Lung (tissue), 12 donors: ENCODE results near the gene SNTN. TPM values are rescaled to one million over a fixed set of nuclear protein-coding genes. Genes with fewer than 3 reads are reported as not detected.

Source experiments
- ATAC-seq: fragments of 200-7000 bp; cut with Tn5 transposase; one replicate; pipeline ENCODE4 v1.9.1; 2020; ENCODE audit warnings: moderate number of reproducible peaks; ENCODE audit not compliant: insufficient read depth, low FRiP score
- DNase-seq, 3 donors: peaks; one replicate each; pipeline ENCODE4 v3.0.0-alpha.2; 2013 to 2017
- H3K27ac ChIP-seq, 2 donors: one replicate each; pipeline ENCODE4 v1.5.1; 2013; ENCODE audit warnings: mild to moderate bottlenecking in 2 of 2, moderate library complexity in 2 of 2, control low read depth in 1 of 2, inconsistent platforms in 1 of 2, low read depth in 1 of 2, low read length in 1 of 2
- H3K27me3 ChIP-seq, 3 donors: one replicate each; pipeline ENCODE4 v1.5.1; 2013; ENCODE audit warnings: low read length in 2 of 3; ENCODE audit not compliant: control insufficient read depth in 3 of 3, insufficient read depth in 3 of 3
- H3K36me3 ChIP-seq, 4 donors: one replicate each; pipeline ENCODE4 v1.5.1; 2013; ENCODE audit warnings: low read length in 4 of 4, mild to moderate bottlenecking in 1 of 4, moderate library complexity in 1 of 4; ENCODE audit not compliant: control insufficient read depth in 4 of 4, insufficient read depth in 4 of 4
- H3K4me1 ChIP-seq, 5 donors: one replicate each; pipeline ENCODE4 v1.5.1; 2013; ENCODE audit warnings: low read length in 5 of 5, mild to moderate bottlenecking in 2 of 5, moderate library complexity in 1 of 5; ENCODE audit not compliant: control insufficient read depth in 5 of 5, insufficient read depth in 5 of 5
- H3K4me3 ChIP-seq: one replicate; pipeline ENCODE4 v1.5.1; 2013; ENCODE audit warnings: mild to moderate bottlenecking, control low read depth, moderate library complexity
- H3K9ac ChIP-seq, 2 donors: one replicate each; pipeline ENCODE4 v1.5.1; 2013; ENCODE audit warnings: low read length in 2 of 2, control low read depth in 1 of 2; ENCODE audit not compliant: insufficient read depth in 1 of 2
- H3K9me3 ChIP-seq, 4 donors: one replicate each; pipeline ENCODE4 v1.5.1; 2013; ENCODE audit warnings: low read length in 3 of 4, mild to moderate bottlenecking in 1 of 4, moderate library complexity in 1 of 4; ENCODE audit not compliant: control insufficient read depth in 4 of 4, insufficient read depth in 3 of 4
- CTCF ChIP-seq: IDR thresholded peaks from 2 replicates; pipeline ENCODE4 v1.5.1; 2012; ENCODE audit warnings: mild to moderate bottlenecking; ENCODE audit errors: control extremely low read depth, extremely low read depth
- WGBS, 2 donors: extraction: QIAGEN DNeasy Blood & Tissue Kit; methylation state at CpG; one replicate each; pipeline ENCODE4 v1.1.7; 2013; 5-methylcytosine and 5-hydroxymethylcytosine counted together
- polyA plus RNA-seq, 2 donors: library from polyadenylated mRNA; stranded (reverse); fragments of 200-250 nt; gene quantifications; one replicate each; pipeline ENCODE4 v1.2.1, GENCODE V29; 2013
- total RNA-seq, 2 donors: library from RNA; depleted of rRNA in 1 of 2; stranded (reverse); fragments of >200 nt in 1 of 2; gene quantifications; one replicate each; pipeline ENCODE4 v1.2.1, GENCODE V29; 2014 to 2021
- donor health status: control.
- donor health status: control.
- donor health status: Bipolar disorder and iron deficiency.
- donor health status: healthy.
- donor health status: DM: yes; HTN: yes; CAD: no.

Gene SNTN
- total and polyA plus RNA-seq, 4 donors: 20.1 to 51.0 (median 32.3) TPM

- TF ChIP-seq CTCF: no peak
- Histone ChIP-seq H3K36me3 (no peaks in the 10 kb centered on the region), H3K4me3 (no peak overlapping the region), H3K4me1 (peaks cover 0 to 2% (median 0%) of the 10 kb centered on the region in 5 donors), H3K27ac (no peak overlapping the region), H3K9ac (no peak overlapping the region), H3K9me3 (no peaks in the 10 kb centered on the region), H3K27me3 (no peaks in the 10 kb centered on the region)
- DNase-seq: no peak
- WGBS, 2 donors: 92% methylated on average over 3 of the region's 3 CpGs
- ATAC-seq: no peak
These were observed 20.6 kb downstream of the SNTN start for GRCh38 chr3:63673111-63673510.

GRCh38 chr3:63674586-63674985 lies 22.1 kb downstream of the SNTN start:
- peaks cover 0 to 2% (median 0%) of the 10 kb centered on the region in 5 donors for H3K4me1 ChIP-seq
- no peak for ATAC-seq

GRCh38 chr3:63679186-63679585 lies 26.7 kb downstream of the SNTN start:
- WGBS, 2 donors: 82 to 87% methylated on average over 1 of the region's 1 CpG
- no peaks in the 10 kb centered on the region for H3K36me3 ChIP-seq
- no peak overlapping the region for H3K4me3 ChIP-seq
- no peak overlapping the region for H3K27ac ChIP-seq
- H3K4me1 ChIP-seq: peaks cover 0 to 2% (median 0%) of the 10 kb centered on the region in 5 donors
- no peak for TF ChIP-seq CTCF
- no peaks in the 10 kb centered on the region for H3K27me3 ChIP-seq
- ATAC-seq (no peak), DNase-seq (no peak)
- no peaks in the 10 kb centered on the region for H3K9me3 ChIP-seq
- no peak overlapping the region for H3K9ac ChIP-seq

More at GRCh38 chr3:63674586-63674985, 22.1 kb downstream of the SNTN start:
- Histone ChIP-seq H3K9me3 (no peaks in the 10 kb centered on the region), H3K27ac (no peak overlapping the region), H3K27me3 (no peaks in the 10 kb centered on the region), H3K4me3 (no peak overlapping the region), H3K36me3 (no peaks in the 10 kb centered on the region), H3K9ac (no peak overlapping the region)
- no peak for DNase-seq
- WGBS, 2 donors: 72 to 77% methylated on average over 2 of the region's 2 CpGs
- no peak for TF ChIP-seq CTCF

GRCh38 chr3:63684081-63684480 lies 31.6 kb downstream of the SNTN start:
- no peak for TF ChIP-seq CTCF
- WGBS, 2 donors: 73 to 76% methylated on average over 6 of the region's 6 CpGs
- ATAC-seq: no peak

More at GRCh38 chr3:63684081-63684480, 31.6 kb downstream of the SNTN start:
- H3K9me3 ChIP-seq: no peaks in the 10 kb centered on the region
- no peaks in the 10 kb centered on the region for H3K4me1 ChIP-seq
- no peaks in the 10 kb centered on the region for H3K36me3 ChIP-seq
- no peak overlapping the region for H3K9ac ChIP-seq
- H3K4me3 ChIP-seq: no peak overlapping the region
- no peak overlapping the region for H3K27ac ChIP-seq
- no peak for DNase-seq
- no peaks in the 10 kb centered on the region for H3K27me3 ChIP-seq
